NCI-H1092 (cell line): ENCODE results near the gene PRDX5.

ENCODE experiments used
- DNase-seq: peaks from one replicate; lab custom pipeline; 2025; lab: John Stamatoyannopoulos, UW

PRDX5 gene

DNA sequence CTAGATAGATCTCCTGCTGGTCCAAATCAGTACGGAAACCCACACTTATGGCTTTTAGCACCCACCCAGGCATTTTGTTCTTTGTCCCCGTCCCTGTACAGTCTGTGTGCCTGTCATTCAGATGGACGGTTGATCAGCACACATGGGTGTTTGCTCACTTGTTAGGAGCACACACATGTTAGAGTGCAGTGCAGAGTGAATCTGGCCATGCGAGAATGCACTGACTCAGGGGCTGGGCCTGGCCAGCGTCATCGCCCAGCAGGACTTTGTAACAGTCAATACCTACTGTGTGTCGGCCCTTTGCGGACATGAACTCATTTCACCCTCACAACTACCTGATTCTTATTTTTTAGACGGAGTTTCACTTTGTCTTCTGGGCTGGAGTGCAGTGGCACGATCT, 44.4 kb downstream of the PRDX5 start:
- no peak for DNase-seq

DNA sequence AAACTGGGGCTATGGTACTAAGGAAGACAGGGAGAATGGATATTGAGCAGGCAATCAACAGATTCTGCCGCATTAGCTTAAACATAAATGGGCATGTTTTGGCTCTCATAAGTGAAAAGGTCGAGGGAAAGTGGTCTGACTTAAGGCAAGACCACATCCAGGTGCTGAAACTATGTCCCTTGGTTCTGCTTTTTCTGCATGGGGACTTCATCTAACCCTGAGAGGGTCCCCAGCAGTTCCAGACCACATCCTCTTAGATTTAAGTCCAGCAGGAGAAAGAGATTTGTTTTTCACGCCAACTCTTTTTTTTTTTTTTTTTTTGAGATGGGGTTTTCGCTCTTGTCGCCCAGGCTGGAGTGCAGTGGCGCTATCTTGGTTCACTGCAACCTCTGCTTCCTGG, 46.5 kb downstream of the PRDX5 start:
- no peak for DNase-seq

DNA sequence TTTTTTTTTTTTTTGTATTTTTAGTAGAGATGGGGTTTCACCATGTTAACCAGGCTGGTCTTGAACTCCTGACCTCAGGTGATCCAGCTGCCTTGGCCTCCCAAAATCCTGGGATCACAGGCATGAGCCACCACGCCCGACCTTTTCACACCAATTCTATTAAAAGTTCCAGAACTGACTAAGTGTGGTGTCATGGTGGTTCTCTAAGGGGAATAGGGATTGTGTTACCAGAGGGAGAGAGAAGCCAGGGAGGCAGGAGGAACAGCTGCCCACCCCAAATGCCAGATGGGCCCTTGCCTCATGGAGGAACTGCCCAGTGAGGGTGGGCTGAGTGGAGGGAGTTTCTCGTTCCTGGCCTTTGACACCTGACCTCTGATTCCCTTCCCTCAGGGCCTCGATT, 47.0 kb downstream of the PRDX5 start:
- DNase-seq: no peak

DNA sequence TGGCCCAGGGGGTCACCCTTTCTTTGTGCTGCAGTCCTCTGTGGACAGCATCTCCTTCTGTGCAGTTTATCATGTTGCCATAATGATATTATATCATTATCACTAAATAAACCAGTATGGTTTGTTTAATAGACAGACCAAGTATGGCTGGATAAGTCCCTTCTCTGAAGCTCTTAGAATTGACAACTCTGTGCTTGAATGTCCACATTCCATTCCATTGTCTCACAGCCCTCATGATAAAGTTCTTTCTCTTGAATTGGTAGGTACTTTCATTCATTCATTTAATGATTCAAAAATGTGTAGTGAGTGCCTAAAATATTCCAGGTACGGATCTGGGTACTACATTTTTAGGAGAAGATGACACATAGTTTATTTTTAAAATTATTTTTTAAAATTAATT, 48.8 kb downstream of the PRDX5 start:
- no peak for DNase-seq

DNA sequence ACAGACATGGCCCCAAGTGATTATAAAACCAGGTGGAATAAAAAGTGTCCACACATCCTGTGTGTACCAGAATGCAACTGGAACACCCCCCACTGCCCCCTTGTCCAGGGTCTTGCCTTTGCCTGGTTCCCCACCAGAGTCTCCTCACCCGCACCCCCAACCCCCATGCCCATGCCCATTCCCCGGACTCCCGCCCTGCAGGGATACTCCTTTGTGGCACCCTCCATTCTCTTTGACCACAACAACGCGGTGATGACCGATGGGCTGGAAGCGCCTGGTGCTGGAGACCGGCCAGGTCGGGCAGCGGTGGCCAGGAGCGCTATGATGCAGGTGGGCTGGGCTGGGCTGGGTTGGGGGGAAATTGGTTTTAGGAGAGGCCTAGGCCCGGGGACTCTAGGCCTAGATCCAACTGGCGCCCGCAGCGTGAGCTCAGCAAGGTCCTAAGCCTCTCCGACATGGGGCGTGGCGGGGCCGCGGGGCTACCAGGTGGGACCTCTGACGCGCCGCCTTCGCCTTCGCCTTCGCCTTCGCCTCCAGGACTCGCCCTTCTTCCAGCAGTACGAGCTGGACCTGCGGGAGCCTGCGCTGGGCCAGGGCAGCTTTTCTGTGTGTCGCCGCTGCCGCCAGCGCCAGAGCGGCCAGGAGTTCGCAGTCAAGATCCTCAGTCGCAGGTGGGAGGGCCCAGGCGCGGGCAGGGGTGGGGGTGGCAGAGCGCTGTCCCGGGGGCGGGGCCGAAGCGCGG, 50.2 kb downstream of the PRDX5 start:
- DNase-seq: no peak

DNA sequence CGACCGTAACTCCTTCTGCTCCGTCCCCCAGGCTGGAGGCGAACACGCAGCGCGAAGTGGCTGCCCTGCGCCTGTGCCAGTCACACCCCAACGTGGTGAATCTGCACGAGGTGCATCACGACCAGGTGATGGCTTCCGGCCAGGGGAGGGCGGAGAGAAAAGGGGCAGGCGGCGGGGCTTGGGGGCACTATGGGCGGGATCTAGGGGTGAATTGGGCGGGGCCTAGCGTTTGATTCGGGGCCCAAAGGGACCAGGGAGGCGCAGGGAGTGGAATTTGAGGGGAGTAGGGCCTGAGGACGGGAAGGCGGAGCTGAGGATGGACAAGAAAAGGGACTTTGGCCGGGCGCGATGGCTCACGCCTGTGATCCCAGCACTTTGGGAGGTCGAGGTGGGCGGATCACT, 50.8 kb downstream of the PRDX5 start:
- no peak for DNase-seq

DNA sequence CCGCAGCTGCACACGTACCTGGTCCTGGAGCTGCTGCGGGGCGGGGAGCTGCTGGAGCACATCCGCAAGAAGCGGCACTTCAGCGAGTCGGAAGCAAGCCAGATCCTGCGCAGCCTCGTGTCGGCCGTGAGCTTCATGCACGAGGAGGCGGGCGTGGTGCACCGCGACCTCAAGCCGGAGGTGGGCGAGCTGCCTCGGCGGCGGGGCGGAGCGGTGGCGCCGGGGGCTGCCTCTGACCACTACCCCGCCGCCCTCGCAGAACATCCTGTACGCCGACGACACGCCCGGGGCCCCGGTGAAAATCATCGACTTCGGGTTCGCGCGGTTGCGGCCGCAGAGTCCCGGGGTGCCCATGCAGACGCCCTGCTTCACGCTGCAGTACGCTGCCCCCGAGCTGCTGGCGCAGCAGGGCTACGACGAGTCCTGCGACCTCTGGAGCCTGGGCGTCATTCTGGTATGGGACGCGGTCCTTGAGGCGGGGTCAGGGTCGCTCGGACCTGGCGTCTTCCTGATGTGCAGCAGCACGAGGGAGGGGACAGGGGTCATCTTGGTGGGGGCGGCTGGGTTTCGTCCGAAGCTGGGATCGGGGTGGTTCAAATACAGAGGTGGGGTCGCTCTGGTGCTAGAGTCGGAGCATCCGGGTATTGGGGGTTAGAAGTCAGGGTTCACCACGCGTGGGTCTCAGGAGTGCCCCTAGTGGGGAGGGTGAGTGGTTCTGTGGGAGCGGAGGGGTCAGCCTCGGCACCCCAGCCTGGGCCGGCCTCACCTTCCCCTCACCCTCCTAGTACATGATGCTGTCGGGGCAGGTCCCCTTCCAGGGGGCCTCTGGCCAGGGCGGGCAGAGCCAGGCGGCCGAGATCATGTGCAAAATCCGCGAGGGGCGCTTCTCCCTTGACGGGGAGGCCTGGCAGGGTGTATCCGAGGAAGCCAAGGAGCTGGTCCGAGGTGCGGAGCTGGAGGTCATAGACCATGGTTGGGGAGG, 51.8 kb downstream of the PRDX5 start:
- DNase-seq: no peak

DNA sequence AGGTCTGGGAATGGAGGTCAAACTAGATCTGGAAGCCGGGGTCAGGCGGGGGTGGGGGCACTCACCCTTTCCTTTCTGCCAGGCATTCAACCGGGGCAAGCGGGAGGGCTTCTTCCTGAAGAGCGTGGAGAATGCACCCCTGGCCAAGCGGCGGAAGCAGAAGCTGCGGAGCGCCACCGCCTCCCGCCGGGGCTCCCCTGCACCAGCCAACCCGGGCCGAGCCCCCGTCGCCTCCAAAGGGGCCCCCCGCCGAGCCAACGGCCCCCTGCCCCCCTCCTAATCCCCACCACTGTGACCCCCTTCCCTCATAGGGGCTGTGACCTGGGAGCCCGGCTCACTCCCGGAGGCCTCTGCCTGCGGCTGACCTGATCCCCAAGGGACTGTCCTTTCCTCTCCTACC, 53.3 kb downstream of the PRDX5 start:
- no peak for DNase-seq
